Fibroblast of gingiva (primary cell): ENCODE data around the gene THOP1.

ENCODE experiments used
- DNase-seq: peaks from one replicate; pipeline ENCODE4 v3.0.0-alpha.2; 2011; ENCODE audit warnings: low read depth

The THOP1 gene

DNA sequence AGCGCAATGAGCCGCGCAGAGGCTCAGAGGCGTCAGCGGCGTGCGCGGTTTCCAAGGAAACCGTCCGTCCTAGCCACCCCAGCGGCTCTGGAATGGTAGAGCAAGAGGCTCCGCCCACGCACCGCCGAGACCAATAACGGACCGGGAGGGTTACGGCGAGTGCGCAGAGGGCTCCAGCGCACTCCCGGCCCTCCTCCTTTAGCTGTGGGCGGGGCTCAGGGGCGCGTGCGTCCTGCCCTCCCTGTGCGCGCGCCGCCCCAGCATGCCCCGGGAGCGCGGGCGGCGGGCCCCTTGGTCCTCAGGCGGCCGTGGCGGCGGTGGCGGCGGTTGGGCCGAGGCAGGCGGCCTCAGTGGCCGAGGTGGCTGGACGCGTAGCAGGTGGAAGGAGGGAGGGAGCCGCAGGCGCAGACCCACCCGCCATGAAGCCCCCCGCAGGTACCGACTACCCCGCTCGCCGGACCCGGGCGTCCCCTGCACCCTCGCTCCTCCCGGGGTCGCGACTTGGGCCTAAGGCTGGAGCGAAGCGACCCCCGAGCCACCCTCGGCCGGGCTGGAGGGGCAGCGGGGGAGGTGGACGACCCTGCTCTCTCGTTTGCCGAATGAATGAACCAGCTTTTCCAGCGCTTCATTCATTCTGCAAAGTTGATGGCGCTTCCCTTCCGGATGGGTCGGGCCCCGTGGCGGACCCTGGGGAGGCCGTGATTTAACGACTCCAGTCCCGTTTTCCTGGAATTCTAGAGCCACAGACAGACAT is at the start of gene THOP1:
Gene THOP1, plus strand, starts transcription at position 260 of the 754 bp plus-strand sequence. Its CDS starts 160 bp downstream, at position 420.
- peak; percentile 98 for DNase-seq

DNA sequence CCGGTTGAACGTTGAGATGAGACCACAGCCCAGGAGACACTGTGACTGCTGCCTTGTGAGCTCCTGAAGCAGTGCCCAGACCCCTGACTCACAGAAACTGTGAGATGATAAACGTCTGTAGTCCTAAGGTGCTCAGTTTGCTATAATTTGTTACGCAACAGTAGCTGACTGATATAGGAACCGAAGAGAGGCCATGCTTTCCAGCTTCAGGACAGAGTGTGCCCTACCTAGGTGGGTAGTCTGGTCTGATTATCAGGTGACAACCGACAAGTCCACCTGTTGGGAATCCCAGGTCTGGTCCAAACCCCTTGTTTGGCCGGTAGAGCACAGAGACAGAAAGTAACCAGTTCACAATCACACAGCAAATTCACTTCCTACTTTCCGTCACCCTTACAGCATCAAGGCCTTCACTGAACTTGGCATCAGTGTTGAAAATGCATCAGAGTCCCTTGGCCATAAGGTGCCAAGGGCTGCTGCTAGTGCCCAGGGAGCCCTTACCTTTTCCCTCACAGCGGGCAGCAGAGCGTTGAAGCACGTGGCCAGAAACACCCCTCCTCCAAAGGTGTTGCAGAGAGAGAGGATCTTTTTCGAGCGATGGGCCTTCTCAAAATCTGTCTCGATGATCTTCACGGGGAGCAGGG is 48.6 kb upstream of the THOP1 start:
- no peak for DNase-seq

DNA sequence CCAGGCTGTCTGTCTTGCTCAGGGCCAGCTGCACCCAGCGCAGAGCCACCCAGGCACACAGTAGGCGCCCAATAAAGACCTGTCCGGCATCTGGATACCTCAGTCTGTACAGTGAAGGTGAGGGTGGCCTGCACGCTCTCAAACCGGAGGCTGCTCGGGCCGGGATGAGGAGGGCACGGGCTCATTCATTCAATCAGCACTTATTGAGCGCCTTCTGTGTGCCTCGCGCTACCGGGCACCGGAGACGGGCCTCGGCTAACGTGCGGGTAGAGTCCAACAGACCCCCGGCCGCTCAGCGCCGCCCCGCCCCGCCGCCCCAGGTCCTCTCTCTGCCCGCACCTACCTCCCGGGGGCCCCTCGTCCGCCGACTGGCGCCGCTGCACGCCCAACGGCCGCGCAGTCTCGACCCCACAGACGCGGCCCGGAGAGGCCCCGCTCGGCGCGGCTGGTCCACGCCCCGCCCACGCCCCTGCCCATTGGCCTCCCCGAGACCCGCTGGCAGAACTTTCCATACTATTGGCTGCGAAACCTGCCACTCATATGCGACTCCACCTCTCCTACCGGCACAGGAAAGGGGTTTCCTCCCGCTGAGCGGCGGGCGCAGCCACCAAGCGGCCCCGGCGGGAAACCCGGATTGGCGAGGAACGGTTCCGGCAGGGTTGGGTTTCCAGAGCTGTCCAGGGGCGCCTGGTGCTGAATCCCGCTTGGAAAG is 45.5 kb upstream of the THOP1 start, which contains the start of gene SLC39A3:
Gene SLC39A3, minus strand, starts transcription at position 416 of the 712 bp plus-strand sequence. CDS start 2,760 bp downstream, outside the sequence.
- peak; percentile 98 for DNase-seq

DNA sequence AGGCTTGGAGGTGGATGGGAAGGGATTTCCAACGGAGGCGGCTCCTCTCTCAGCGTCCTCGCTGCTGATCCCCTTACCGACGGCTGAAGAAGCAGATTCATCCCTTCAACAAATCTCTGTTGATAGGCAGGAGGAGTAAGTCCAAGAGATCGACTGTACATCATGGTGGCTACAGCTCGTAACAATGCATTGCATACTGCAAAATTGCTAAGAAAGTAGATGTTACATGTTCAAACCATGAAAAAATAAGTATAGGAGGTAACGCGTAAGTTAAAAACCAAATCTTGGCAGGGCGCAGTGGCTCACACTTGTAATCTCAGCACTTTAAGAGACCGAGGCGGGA is 45.0 kb upstream of the THOP1 start:
- DNase-seq, result no peak

DNA sequence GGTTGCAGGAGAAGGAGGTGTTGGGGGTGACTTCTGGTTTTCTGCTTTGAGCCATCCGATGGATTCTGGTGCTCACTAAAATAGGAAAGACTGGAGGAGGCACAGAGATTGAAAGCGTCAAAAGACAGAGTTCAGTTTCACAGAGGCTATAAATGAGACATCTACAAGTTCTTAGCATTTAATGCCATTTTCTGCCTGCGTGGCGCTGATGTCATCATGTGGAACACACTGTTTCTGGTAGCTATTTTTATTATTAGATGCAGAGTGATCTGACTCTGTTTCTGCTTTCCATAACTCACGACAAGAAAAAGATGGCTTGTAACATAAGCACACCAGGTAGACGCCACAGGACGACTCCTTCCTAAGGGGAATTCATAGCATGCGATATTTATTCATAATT is 42.2 kb upstream of the THOP1 start:
- DNase-seq, result no peak

DNA sequence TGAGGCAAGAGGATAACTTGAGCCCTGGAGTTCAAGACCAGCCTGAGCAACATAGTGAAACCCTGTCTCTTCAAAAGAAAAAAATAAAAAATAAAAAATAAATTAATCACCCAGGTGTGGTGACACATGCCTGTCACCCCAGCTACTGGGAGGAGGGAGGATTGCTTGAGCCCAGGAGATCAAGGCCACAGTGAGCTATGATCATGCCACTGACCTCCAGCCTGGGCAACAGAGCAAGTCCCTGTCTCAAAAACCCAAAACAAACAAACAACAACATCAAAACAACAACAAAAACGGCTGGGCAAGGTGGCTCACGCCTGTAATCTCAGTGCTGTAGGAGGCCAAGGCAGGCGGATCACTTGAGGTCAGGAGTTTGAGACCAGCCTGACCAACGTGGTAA is 41.2 kb upstream of the THOP1 start:
- no peak for DNase-seq

DNA sequence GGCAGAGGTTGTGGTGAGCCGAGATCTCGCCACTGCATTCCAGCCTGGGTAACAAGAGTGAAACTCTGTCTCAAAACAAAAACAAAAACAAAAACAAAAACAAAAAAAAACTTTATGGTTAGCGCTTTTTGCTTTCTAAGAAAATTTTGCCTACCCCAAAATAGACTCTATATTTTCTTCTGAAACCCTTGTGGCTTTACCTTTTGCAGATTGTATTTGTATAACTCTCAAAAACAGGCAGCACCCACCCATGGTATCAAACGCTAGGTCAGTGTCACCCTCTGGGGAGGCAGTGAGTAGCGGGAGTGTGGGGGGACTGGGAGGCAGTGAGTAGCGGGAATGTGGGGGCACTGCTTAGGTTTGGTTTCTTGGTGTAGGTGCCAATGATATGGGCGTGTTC is 38.0 kb upstream of the THOP1 start:
- no peak for DNase-seq

DNA sequence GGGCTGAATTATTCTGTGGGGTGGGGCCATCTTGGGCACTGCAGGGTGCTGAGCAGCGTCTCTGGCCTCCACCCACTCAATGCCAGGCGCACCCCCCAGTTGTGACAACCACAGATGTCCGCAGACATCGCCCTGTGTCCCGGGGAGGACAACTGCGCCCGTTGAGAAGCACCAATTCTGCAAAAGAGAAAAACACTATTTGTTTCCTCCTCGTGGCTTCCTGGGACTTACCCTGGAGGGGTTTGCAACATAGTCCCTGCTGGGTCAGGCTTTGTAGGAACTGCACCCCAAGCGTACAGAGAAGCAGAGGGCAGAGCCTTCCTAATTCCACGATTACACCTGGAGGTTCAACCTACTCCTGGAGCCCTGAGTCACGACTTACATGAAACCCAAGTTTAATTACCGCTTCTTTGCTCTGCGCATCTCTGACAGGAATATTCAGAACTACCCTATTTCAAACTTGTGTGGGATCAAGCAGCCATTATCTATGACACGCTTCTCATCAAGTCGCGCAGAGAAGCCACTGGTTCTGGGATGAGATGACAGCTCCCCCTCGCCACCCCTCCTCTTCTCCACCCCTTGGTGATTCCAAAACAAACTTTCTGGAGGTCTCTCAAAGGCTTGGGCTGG is 34.4 kb upstream of the THOP1 start:
- no peak for DNase-seq

DNA sequence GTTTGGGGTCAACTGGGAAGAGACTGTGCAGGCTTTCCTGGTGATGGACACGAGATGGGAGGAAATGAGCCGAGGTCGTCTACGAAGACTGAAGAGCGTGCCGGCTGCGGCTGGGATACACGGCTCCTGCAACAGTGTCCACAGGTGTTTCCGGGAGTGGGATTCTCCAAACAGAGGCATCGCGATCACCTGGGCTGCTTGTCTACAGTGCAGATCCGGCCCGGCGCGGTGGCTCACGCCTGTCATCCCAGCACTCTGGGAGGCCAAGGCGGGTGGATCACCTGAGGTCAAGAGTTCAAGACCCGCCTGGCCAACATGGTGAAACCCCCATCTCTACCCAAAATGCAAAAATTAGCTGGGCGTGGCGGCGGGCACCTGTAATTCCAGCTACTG is 33.9 kb upstream of the THOP1 start:
- DNase-seq, result no peak

DNA sequence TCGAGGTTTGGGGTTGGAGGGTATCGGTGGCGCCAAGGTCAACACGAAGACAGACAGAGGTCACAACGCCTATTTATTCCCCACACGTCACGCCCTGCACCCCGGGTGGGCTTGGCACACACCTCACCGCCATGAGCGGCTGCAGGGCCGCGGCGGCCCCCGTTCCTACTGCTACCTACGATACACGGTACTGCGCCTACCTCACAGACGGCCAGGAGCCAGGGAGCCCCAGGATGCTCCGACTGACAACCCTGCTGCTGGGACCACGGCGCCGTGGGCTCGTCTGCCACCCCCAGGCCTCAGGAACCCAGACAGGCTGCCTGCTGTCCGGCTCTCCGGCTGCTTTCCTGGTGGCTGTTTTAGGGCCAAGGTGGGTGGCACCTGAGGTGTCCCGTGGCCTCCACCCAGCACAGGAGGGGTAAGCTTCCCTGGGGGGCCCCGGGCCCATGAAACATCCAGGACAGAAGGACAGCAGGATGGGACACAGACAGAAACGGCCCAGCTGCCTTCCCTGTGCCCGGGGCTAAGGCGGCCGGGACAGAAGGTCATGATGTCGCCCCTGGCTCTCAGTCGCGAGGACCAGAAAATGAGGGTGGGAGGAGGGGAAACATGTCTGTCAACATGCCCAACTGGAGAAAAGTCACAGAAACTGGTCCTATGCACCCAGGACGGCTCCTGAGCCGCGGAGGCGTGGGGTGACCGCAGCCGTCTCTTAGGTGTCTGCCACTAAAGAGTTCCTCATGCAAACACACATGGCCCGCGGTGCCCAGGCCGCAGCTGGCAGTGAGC is 30.4 kb upstream of the THOP1 start:
- no peak for DNase-seq

DNA sequence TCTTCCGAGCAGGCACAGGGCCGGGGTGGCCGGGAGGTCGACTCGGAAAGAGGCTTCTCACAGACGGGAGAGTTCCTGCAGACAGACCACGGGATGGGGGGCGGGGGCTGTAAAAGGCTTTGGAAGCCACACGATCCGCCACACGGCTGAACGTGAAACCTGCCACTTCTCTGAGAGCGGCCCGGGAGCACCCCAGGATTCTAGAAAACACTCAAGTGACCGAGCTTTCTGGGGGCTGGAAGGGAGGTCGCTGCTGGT is 29.9 kb upstream of the THOP1 start:
- DNase-seq, result no peak

DNA sequence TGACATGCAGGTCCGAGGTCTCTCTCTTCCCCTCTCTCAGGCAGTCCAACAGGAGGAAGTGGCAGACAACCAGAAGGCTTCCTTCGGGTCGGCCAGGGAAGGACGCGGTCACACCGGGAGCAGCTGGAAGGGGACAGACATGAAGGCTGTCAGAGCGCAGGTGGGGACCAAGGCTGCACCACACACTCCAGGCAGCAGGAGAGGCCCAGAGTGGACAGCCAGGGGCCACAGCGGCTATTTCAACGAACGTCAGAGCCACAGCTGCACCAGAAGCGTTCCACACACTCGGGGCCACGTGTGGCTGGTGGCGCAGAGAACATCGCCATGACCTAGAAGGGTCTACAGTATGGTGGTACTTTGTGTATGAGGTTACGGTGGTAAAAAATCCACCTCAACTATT is 29.5 kb upstream of the THOP1 start:
- DNase-seq, result no peak

DNA sequence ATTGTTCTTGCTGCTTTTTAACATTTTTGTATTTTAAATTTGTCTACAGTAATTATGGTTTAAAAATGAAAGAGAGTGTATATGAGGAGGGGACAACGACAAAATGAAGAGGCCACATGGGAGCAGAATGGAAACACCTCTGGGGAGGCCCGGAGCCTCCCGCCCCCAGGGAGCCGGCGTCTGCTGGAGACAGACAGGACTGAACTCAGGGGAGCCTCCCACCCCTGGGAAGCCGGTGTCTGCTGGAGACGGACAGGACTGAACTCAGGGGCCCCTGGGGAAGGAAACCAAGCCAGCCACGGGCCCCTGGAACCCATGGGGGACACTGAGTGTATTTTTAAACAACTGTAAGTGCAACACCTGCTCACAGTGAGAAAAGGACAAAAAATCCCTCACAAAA is 28.8 kb upstream of the THOP1 start:
- DNase-seq, result no peak

DNA sequence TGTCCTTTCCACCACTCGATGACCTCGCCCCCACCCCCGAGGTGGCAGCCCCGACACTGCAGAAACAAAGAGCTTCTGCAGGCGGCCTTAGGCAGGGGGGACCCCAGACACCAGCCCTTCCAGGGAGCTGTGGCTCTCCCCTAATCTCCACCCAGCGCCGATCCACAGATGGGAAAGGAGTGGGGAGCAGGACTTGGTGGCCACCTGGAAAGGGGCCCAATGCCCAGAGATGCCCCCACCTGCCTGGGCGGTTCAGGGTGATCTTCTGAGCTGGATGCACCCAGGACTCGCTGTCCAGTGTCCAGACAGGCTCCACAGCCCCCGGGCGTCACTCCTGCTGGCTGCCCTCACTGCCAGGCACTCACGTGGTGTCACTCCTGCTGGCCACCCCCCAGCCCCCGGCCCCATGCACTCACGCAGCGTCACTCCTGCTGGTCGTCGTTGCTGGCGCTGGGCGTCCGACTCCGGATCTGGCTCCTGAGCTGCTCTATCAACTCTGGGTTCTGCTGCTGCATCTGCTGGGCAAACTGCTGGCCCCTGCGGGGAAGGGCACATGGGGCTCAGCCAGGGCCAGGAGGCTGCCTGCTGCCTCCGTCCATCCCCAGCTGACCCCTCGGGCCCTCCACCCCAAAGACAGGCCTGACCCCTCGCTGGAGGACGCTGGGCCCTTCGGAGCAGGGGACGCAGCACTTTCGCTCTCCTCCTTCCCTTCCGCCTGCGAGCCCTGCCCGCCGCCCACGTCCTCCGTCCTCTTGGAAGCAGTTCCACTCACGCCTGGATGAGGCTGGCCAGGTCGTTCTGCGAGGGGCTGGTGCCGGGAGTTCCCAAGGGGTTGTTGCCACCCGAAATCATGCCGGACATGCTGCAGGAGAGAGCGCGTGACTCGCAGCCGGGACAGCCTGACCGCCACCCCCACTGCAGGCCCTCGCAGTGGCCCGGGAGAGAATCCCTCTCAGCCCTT is 28.1 kb upstream of the THOP1 start:
- no peak for DNase-seq

DNA sequence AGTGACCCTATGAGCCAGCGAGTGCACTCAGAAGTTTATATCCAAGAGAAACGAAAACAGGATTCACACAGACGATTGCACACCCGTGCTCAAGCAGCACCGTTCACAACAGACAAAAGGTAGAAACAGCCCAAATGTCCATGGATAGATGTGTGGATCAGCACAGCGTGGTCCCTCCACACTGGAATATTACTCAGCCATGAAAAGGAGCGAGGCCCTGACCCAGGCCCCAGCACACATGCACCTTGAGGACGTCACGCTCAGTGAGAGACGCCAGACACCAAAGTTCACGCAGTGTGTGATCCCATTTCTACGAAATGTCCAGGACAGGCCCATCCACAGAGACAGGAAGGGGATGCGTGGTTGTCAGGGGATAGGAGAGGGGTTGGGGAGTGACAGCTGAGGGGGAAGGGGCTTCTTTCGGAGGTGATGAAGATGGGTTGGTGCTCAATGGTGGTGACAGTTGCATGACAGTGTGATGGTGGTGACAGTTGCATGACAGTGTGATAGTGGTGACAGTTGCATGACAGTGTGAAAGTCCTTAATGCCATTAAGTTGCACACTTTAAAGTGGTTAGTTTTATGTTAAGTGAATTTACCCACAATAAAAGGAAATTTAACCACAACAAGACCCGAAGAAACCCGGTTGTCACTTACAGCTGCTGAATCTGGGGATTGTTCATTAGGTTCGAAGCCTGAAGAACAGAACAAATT is 26.5 kb upstream of the THOP1 start:
- DNase-seq, result no peak

DNA sequence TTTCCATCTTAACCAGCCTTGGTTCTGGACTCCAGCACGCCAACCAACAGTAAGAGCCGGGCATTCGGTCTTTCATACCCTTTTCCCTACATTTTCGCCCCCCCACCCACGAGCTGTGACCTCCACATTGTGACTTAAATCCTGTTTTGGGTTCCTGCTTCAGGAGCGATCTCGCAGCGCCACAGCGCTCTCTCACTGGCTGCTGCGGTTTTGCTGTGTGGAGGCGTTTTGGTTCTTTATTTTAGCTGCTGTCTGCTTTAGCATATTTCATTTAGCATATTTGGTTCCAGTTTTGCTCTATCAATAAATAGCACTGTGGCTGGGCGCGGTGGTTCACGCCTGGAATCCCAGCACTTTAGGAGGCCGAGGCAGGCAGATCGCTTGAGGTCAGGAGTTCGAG is 25.9 kb upstream of the THOP1 start:
- DNase-seq, result no peak

DNA sequence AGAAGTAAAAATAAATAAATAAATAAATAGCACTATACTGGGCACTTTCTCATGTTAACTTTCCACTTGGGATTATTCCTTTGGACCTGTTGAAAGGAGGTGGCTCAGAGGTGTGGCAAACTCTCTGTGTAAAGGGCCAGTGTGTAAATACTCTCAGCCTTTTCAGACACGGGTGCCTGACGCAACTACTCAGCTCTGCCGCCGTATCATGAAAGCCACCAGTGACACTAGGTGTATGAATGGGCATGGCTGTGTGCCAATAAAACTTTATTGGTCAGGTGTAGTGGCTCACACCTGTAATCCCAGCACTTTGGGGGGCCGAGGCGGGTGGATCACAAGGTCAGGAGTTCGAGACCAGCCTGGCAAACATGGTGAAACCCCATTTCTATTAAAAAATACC is 25.3 kb upstream of the THOP1 start:
- DNase-seq, result no peak

DNA sequence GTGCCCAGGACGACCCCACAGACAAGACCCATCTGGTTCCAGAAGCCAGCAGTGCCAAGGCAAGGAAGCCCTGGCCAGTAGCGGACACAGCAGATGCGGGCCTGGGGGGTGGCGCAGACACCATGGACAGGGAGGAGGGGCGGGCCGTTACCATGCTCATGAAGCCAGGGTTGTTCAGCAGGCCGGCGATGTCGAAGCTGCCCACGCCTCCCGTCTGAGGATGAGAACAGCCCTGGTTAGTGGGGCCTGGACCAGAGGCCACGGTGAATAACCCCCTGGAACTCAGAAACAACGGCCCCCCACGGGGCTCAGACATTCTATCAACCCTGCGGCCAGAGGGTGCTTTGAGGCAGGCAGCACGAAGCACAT is 24.0 kb upstream of the THOP1 start:
- no peak for DNase-seq

DNA sequence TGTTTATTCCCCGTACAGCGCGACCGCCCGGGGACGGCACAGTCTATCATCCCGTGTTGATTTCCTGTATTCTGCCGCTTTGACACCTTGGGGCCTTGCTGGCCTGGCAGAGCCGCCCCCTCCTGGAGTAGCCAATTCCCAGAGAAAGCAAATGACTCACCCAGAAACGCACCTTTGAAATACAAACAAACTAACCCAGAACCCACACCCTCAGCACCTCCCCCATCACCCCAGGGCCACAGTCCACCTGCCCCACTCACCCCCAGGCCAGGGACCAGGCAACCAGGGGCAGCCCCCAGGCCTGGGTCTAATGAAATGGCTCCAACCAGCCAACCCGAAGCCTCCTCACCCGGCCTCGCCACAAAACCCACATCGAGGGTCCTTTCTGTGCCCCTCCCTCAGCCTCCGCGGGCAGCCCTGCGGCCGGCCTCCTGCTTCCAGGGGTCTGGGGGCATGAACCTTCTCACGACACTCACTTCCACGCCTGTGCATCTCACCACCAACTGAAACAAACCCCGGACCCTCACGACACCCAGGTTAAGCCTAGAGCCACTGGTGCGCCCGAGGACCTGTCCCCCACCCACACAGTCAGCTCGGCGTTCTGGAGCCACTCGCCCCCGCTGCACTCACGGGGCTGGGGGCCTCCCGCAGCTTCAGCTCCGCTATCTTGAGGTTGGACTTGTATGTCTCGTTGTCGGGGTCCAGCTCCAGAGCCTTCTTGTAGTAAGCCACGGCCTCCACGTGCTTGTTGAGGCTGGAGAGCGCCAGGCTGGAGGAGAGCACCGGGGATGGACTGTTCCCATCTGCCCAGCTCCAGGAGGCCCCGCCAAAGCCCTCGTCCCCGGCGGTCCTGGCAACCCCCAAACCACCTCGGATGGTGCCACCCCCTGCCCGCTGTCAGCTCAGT is 23.2 kb upstream of the THOP1 start:
- no peak for DNase-seq
